ENCODE measurements around the gene DUSP1. TPM values are rescaled to one million over a fixed set of nuclear protein-coding genes. Genes with fewer than 3 reads are reported as not detected.

DUSP1 gene
- total and polyA plus RNA-seq, 9 of the 15 experiments (the other 6 are each of a cell fraction or from before 2014, with no cell fraction given) = 2.1 to 14.2 (median 8.5) TPM

DNA sequence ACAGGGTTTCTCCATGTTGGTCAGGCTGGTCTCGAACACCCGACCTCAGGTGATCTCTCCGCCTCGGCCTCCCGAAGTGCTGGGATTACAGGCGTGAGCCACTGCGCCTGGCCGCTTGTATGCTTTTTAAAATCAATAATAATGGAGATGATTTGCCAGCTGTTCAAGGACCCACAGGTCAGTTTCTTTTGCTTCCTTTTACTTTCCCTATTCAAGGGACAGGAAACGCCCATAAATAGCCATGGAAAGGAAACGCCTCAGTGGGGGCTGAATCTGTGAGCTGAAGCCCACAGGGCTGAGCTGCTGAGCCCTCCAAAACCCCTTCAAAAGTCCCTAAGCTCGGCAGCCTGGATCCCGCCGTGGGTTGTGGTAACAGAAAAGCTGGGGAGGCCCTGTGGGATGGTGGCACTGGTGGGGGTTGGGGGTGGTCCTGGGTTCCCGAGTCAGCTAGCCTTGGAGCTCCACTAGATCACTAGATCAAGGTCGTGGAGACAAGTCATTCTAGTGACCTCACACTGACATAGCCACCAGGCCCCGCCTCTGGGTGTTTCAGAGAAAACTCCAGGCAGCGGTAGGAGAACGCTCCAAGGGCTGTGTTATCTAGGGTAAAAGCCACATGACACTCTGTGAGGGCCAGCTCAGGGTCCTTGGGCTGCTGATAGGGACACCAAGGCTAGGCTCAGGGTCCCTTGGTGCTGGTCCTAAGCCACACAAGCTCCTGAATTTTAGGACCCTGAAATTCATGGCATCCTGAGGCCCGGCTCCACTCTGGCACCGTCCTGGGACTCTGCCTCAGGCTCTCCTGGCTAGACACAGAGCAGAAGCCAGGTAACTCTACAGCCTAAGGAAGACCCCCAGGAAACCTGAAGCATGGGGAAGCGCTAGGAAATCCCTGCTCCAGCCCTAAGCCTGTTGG lies 18.0 kb upstream of the DUSP1 start (continued):
- TF ChIP-seq, protein P1, sequence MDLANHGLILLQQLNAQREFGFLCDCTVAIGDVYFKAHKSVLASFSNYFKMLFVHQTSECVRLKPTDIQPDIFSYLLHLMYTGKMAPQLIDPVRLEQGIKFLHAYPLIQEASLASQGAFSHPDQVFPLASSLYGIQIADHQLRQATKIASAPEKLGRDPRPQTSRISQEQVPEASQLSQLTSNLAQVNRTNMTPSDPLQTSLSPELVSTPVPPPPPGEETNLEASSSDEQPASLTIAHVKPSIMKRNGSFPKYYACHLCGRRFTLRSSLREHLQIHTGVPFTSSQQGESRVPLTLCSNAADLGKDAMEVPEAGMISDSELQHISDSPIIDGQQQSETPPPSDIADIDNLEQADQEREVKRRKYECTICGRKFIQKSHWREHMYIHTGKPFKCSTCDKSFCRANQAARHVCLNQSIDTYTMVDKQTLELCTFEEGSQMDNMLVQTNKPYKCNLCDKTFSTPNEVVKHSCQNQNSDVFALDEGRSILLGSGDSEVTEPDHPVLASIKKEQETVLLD (IDR thresholded peaks at IDR 0.05) = 0 out of 2 replicates have a peak, but pooled peaks have one; percentile 13
- TF ChIP-seq ZBTB7A (IDR thresholded peaks at IDR 0.05; ENCODE audit: borderline replicate concordance, control insufficient read depth, low read depth, low read length) (peak; percentile 81), SIX5 (IDR thresholded peaks at IDR 0.05; ENCODE audit: borderline replicate concordance in 1 of 2, insufficient read depth in 1 of 2, low read depth in 1 of 2, low read length in 2 of 2) (no peak), CTCFL (IDR thresholded peaks at IDR 0.05; ENCODE audit: borderline replicate concordance, insufficient read depth, low read depth, low read length, poor library complexity, severe bottlenecking) (no peak), JUND (IDR thresholded peaks at IDR 0.05; ENCODE audit: borderline replicate concordance, low read depth, low read length) (peak; percentile 79), JUND (tag; IDR thresholded peaks at IDR 0.05; ENCODE audit: borderline replicate concordance, low read depth, low read length) (peak; percentile 83; the same call in 1 of the 3 replicates), ZNF165 (CRISPR knock-in tag; IDR thresholded peaks at IDR 0.05; ENCODE audit: borderline replicate concordance) (no peak), ATF2 (CRISPR knock-in tag; IDR thresholded peaks at IDR 0.05) (no peak), NR2F6 (CRISPR knock-in tag; IDR thresholded peaks at IDR 0.05) (no peak), SRSF1 (IDR thresholded peaks at IDR 0.05; ENCODE audit: low read depth, low read length) (no peak), HMGN3 (IDR thresholded peaks at IDR 0.05; ENCODE audit: borderline replicate concordance, extremely low read depth, insufficient read length, low read depth, low read length) (no peak), HNRNPK (IDR thresholded peaks at IDR 0.05; ENCODE audit: low read depth, low read length, poor library complexity, severe bottlenecking) (no peak), ASH1L (IDR thresholded peaks at IDR 0.05; ENCODE audit: borderline replicate concordance, low read depth, partially characterized antibody) (no peak)
- TF ChIP-seq, protein P2, sequence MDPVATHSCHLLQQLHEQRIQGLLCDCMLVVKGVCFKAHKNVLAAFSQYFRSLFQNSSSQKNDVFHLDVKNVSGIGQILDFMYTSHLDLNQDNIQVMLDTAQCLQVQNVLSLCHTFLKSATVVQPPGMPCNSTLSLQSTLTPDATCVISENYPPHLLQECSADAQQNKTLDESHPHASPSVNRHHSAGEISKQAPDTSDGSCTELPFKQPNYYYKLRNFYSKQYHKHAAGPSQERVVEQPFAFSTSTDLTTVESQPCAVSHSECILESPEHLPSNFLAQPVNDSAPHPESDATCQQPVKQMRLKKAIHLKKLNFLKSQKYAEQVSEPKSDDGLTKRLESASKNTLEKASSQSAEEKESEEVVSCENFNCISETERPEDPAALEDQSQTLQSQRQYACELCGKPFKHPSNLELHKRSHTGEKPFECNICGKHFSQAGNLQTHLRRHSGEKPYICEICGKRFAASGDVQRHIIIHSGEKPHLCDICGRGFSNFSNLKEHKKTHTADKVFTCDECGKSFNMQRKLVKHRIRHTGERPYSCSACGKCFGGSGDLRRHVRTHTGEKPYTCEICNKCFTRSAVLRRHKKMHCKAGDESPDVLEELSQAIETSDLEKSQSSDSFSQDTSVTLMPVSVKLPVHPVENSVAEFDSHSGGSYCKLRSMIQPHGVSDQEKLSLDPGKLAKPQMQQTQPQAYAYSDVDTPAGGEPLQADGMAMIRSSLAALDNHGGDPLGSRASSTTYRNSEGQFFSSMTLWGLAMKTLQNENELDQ (CRISPR knock-in tag; IDR thresholded peaks at IDR 0.05; ENCODE audit: borderline replicate concordance) = no peak
- TF ChIP-seq, protein P3, sequence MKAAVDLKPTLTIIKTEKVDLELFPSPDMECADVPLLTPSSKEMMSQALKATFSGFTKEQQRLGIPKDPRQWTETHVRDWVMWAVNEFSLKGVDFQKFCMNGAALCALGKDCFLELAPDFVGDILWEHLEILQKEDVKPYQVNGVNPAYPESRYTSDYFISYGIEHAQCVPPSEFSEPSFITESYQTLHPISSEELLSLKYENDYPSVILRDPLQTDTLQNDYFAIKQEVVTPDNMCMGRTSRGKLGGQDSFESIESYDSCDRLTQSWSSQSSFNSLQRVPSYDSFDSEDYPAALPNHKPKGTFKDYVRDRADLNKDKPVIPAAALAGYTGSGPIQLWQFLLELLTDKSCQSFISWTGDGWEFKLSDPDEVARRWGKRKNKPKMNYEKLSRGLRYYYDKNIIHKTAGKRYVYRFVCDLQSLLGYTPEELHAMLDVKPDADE (conservative IDR thresholded peaks at IDR 0.05; ENCODE audit: control insufficient read depth, low read depth, low read length) = peak; percentile 15; the same call in 1 of the 2 replicates
